NCI-H526 treated with DMSO at 0.1 percent for 48 hours (cell line): ENCODE results near the gene CCBE1.
"Not testable (repeated sequence)": the region's sequence is repeated elsewhere in the genome, so short reads cannot be mapped to it uniquely, and the experiment has no call there.

Source experiments
- DNase-seq: peaks from one replicate; lab custom pipeline; 2025; lab: John Stamatoyannopoulos, UW

The CCBE1 gene

GRCh38 chr18:59715445-59715844, 18.2 kb upstream of the CCBE1 start:
- no peak for DNase-seq

GRCh38 chr18:59714096-59714495, 16.9 kb upstream of the CCBE1 start:
- DNase-seq = not testable (repeated sequence)

- DNase-seq = no peak
Measured at GRCh38 chr18:59712311-59712710, 15.1 kb upstream of the CCBE1 start.

- no peak for DNase-seq
Measured at GRCh38 chr18:59708988-59709387, 11.8 kb upstream of the CCBE1 start.

GRCh38 chr18:59707306-59707705, 10.1 kb upstream of the CCBE1 start:
- DNase-seq = no peak

GRCh38 chr18:59706499-59706898, 9.3 kb upstream of the CCBE1 start:
- DNase-seq = no peak

GRCh38 chr18:59705145-59705544, 7.9 kb upstream of the CCBE1 start:
- no peak for DNase-seq

- no peak for DNase-seq
Measured at GRCh38 chr18:59704146-59704545, 6.9 kb upstream of the CCBE1 start.

- no peak for DNase-seq
Measured at GRCh38 chr18:59701272-59701671, 4.0 kb upstream of the CCBE1 start.

GRCh38 chr18:59700535-59700967, 3.3 kb upstream of the CCBE1 start:
- no peak for DNase-seq

- DNase-seq = no peak
Measured at GRCh38 chr18:59699750-59700534, 2.7 kb upstream of the CCBE1 start.

GRCh38 chr18:59699061-59699460, 1.8 kb upstream of the CCBE1 start:
- DNase-seq = no peak

- DNase-seq = no peak
Measured at GRCh38 chr18:59696311-59697235, 650 bp downstream of the CCBE1 start.

GRCh38 chr18:59695551-59695950, 1.7 kb downstream of the CCBE1 start:
- DNase-seq = no peak

GRCh38 chr18:59694824-59695223, 2.4 kb downstream of the CCBE1 start:
- no peak for DNase-seq

GRCh38 chr18:59691996-59692395, 5.2 kb downstream of the CCBE1 start:
- no peak for DNase-seq

- no peak for DNase-seq
Measured at GRCh38 chr18:59690996-59691395, 6.2 kb downstream of the CCBE1 start.

- no peak for DNase-seq
Measured at GRCh38 chr18:59690186-59690982, 6.8 kb downstream of the CCBE1 start.

GRCh38 chr18:59689756-59690155, 7.5 kb downstream of the CCBE1 start:
- DNase-seq = no peak

- no peak for DNase-seq
Measured at GRCh38 chr18:59686260-59686659, 11.0 kb downstream of the CCBE1 start.

GRCh38 chr18:59685501-59685900, 11.7 kb downstream of the CCBE1 start:
- no peak for DNase-seq

- DNase-seq = no peak
Measured at GRCh38 chr18:59684777-59685176, 12.4 kb downstream of the CCBE1 start.
